ENCODE data around the gene HPSE2.

The HPSE2 gene

GRCh38 chr10:98929709-98930108 lies 305.9 kb downstream of the HPSE2 start:
- TF ChIP-seq REST (IDR thresholded peaks at IDR 0.05; ENCODE audit: insufficient read depth in 1 of 2, low read depth in 2 of 2, low read length in 2 of 2) (no peak), FOXP2 (optimal IDR thresholded peaks at IDR 0.05; ENCODE audit: borderline replicate concordance, extremely low read depth, extremely low read length, insufficient read depth) (no peak), SIN3A (IDR thresholded peaks at IDR 0.05; ENCODE audit: borderline replicate concordance, insufficient read depth, low read length) (no peak), POLR2AphosphoS5 (IDR thresholded peaks at IDR 0.05; ENCODE audit: low read depth, low read length) (no peak), TAF1 (IDR thresholded peaks at IDR 0.05; ENCODE audit: borderline replicate concordance, insufficient read depth, low read length) (no peak)

GRCh38 chr10:98925651-98926050 lies 310.0 kb downstream of the HPSE2 start:
- TF ChIP-seq TAF1 (IDR thresholded peaks at IDR 0.05; ENCODE audit: borderline replicate concordance, insufficient read depth, low read length) (no peak), POLR2AphosphoS5 (IDR thresholded peaks at IDR 0.05; ENCODE audit: low read depth, low read length) (no peak), FOXP2 (optimal IDR thresholded peaks at IDR 0.05; ENCODE audit: borderline replicate concordance, extremely low read depth, extremely low read length, insufficient read depth) (no peak), REST (IDR thresholded peaks at IDR 0.05; ENCODE audit: insufficient read depth in 1 of 2, low read depth in 2 of 2, low read length in 2 of 2) (no peak), SIN3A (IDR thresholded peaks at IDR 0.05; ENCODE audit: borderline replicate concordance, insufficient read depth, low read length) (no peak)

- TF ChIP-seq TAF1 (IDR thresholded peaks at IDR 0.05; ENCODE audit: borderline replicate concordance, insufficient read depth, low read length) (no peak), FOXP2 (optimal IDR thresholded peaks at IDR 0.05; ENCODE audit: borderline replicate concordance, extremely low read depth, extremely low read length, insufficient read depth) (no peak), REST (IDR thresholded peaks at IDR 0.05; ENCODE audit: insufficient read depth in 1 of 2, low read depth in 2 of 2, low read length in 2 of 2) (no peak), POLR2AphosphoS5 (IDR thresholded peaks at IDR 0.05; ENCODE audit: low read depth, low read length) (no peak), SIN3A (IDR thresholded peaks at IDR 0.05; ENCODE audit: borderline replicate concordance, insufficient read depth, low read length) (no peak)
Measured at GRCh38 chr10:98924526-98924925, 311.1 kb downstream of the HPSE2 start.

- TF ChIP-seq SIN3A (IDR thresholded peaks at IDR 0.05; ENCODE audit: borderline replicate concordance, insufficient read depth, low read length): no peak
- no peak for TF ChIP-seq FOXP2 (optimal IDR thresholded peaks at IDR 0.05; ENCODE audit: borderline replicate concordance, extremely low read depth, extremely low read length, insufficient read depth)
- TF ChIP-seq TAF1 (IDR thresholded peaks at IDR 0.05; ENCODE audit: borderline replicate concordance, insufficient read depth, low read length): no peak
- TF ChIP-seq REST (IDR thresholded peaks at IDR 0.05; ENCODE audit: insufficient read depth in 1 of 2, low read depth in 2 of 2, low read length in 2 of 2): no peak
- no peak for TF ChIP-seq POLR2AphosphoS5 (IDR thresholded peaks at IDR 0.05; ENCODE audit: low read depth, low read length)
Measured at GRCh38 chr10:98921316-98921715, 314.3 kb downstream of the HPSE2 start.

- TF ChIP-seq FOXP2 (optimal IDR thresholded peaks at IDR 0.05; ENCODE audit: borderline replicate concordance, extremely low read depth, extremely low read length, insufficient read depth): no peak
- no peak for TF ChIP-seq REST (IDR thresholded peaks at IDR 0.05; ENCODE audit: insufficient read depth in 1 of 2, low read depth in 2 of 2, low read length in 2 of 2)
- TF ChIP-seq TAF1 (IDR thresholded peaks at IDR 0.05; ENCODE audit: borderline replicate concordance, insufficient read depth, low read length): no peak
- TF ChIP-seq POLR2AphosphoS5 (IDR thresholded peaks at IDR 0.05; ENCODE audit: low read depth, low read length): no peak
- TF ChIP-seq SIN3A (IDR thresholded peaks at IDR 0.05; ENCODE audit: borderline replicate concordance, insufficient read depth, low read length): no peak
Measured at GRCh38 chr10:98920807-98921206, 314.8 kb downstream of the HPSE2 start.

All from PFSK-1 (cell line).